D341Med (cell line): Measurements from ENCODE around the gene CYP27C1.
"Not testable (repeated sequence)": the region's sequence is repeated elsewhere in the genome, so short reads cannot be mapped to it uniquely, and the experiment has no call there.

Experiments used
- DNase-seq: peaks from one replicate; pipeline ENCODE4 v3.0.0; 2012; ENCODE audit warnings: low spot score

Gene CYP27C1

DNA sequence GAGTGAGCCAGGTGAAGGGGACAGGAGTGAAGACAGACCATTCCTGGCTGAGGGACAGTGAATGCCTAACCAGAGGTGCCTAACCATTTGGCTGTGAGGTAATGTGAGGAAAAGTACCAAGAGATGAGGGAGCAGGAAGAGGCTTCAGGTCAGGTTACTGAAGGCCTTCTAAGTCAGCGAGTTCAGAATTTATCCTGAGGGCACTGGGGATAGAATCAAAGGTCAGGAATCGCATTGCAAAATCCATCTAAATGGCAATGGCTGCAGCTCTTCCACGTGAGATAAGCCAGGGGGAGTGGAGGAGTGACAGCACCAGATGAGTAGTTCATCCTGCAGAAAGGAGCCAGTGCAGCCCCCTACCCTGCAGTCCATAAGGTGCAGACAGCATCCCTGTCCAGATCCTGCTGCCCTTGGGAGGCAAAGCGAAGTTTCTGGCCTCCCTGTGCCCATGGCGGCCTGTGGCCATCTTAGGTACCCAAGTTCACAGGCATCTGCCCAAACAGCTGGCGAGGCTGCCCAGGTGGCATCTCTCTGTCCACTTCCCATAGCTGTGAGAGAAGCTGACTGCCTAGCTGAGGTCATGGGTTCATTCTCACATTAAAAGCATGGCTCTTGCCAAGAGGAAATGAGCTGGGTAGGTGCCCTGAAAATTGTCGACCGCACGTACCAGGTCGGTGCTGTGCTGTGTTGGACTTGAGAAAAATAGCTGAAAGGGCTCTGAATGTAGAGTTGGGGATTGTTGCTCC, 49.5 kb downstream of the CYP27C1 start:
- DNase-seq = no peak

DNA sequence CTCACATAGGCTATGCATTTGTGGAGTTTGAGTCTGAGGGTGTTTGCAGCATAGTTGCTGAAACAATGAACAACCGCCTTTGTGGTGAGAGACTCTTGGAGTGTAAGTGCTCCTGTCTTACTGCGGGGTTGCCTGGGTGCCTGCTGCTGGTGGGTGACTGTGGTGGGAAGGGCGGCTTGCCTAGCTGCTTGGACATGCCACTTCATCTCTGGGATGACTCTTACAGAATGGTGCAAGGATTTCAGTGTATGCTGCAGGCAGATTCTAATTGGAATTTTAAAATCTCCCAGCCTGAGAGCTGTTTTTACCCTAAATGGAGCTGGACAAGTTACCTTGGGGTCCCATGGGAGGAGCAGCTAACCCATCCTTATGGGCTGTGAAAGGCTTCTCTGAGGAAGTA, 50.1 kb downstream of the CYP27C1 start:
- no peak for DNase-seq

DNA sequence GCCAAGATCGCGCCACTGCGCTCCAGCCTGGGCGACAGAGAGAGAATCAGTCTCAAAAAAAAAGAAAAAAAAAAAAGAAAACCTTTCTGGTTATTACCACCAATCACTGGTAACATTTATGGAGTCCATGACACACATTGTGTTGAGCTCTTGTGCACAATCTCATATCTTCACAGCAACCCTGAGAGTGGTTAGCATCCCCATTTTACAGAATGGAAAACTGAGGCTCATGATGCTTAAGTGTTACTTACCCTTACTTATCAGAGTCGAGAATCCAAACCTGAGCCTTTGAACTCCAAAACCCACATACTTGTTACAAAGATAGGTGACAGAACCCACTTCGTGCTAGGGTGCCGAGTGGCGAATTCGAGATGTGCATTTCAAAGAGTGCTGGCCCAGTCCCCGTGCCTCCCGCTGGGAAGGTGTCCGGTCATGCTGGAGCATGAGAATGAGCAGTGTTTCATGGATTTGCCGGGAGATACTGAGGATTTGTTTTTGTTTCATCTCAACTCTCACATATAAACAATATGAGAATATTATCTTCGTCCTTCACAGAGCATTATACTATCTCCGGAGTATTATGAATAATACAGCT, 50.9 kb downstream of the CYP27C1 start:
- DNase-seq = no peak

DNA sequence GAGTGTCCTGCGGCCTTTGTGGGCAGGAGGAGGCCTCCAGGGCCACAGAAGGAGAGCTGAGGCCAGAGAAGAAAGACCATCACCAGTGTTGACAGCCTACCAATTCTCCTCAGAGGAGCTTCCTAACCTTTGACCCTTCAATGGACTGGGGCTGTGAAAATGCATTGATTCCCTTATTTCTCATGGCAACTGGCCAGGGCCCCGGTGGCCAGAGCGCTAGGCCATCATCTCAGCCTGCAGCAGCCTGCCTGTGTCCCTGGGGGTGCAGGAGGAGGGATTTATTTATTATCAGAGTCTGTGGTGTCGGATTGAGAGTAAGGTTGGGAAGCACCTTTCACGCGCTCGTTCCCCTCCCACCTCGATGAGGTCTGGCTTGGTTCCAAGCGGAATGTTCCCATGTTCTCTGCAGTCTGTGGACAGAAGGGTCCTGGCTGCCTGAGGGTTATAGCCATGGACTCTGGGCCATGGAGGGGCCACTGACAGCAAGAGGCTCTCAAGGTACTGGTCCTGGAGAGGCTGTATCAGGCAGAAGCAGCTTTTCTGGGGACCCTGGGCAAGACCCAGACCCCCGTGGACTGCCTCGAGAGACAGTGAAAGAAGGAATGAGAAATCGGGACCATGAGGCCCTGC, 53.8 kb downstream of the CYP27C1 start:
- DNase-seq = no peak

DNA sequence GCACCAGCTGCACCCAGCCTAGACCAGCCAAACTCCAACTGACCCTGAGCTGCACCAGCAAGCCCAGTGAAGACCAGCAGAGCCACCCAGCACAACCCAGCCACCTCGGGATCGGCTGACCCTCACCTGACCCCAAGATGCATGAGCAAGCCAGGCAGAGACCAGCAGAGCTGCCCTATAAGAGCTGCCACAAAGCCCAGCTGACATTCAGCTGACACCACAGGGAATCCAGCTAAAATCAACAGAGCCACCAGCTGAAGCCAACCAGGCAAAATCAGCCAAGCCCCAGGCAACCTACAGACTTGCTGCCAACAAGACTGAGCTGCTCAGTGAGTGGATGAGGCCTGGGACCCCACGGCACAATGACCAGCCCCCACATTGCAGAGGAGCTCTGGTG, 54.6 kb downstream of the CYP27C1 start:
- no peak for DNase-seq

DNA sequence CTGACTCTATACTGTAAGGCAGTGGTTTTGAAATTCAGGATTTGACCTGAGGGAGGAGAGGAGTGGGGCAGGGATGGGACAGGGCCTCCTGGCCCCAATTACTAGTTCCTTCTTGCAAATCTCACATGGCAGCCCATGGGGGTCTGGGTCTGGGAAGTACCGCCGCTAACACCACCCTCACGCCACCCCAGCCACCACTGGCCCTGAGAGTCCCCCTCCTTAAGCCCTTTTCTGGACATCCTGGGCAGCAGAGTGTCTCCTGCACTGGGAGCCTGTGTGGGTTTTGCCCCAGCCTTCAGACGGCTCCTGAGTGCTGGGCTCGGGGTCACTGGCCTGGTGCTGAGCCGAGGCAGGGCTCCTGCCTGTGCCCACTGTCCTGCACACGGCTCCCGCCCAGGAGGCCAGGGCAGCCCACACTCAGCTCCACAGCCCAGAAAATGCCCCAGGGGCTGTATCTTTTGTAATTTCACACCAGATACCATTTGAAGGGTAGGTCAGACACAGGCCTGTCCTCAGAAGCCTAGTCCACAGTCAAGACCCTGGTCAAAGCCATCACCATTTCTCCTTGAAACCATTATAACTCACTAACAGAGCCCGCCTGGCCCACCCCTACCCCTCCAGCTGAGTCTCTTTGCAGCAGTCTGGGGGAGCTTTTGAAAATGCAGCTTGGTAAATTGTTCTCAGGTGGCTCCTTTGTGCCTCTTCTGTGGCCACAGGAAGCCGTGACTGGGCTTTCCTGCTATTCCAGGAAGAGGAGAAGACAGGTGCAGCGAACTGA, 55.1 kb downstream of the CYP27C1 start:
- no peak for DNase-seq

DNA sequence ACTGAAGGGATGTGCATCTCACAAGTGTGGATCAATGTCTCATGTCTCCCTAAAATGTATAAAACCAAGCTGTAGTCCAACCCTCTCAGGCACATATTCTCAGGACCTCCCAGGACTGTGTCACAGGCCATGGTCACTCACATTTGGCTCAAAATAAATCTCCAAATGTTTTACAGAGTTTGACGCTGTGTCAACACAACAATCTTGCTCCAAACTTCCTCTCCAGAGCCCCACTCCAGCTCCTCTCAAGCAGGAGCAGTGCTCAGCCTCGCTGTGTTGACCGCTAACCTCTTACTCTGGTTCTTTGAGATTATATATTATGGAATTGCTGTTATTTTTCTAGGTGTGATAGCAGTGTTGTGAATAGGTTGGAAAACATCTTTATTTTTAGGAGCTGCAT, 56.2 kb downstream of the CYP27C1 start:
- DNase-seq = no peak

DNA sequence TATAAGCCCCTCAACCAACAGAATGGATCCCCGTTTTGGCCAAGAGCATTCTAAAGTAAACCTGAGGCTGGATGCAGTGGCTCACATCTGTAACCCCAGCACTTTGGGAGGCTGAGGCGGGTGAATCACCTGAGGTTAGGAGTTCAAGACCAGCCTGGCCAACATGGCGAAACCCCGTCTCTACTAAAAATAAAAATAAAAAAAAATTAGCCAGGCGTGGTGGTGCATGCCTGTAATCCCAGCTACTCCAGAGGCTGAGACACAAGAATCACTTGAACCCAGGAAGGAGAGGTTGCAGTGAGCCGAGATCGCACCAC, 57.1 kb downstream of the CYP27C1 start:
- DNase-seq = not testable (repeated sequence)

DNA sequence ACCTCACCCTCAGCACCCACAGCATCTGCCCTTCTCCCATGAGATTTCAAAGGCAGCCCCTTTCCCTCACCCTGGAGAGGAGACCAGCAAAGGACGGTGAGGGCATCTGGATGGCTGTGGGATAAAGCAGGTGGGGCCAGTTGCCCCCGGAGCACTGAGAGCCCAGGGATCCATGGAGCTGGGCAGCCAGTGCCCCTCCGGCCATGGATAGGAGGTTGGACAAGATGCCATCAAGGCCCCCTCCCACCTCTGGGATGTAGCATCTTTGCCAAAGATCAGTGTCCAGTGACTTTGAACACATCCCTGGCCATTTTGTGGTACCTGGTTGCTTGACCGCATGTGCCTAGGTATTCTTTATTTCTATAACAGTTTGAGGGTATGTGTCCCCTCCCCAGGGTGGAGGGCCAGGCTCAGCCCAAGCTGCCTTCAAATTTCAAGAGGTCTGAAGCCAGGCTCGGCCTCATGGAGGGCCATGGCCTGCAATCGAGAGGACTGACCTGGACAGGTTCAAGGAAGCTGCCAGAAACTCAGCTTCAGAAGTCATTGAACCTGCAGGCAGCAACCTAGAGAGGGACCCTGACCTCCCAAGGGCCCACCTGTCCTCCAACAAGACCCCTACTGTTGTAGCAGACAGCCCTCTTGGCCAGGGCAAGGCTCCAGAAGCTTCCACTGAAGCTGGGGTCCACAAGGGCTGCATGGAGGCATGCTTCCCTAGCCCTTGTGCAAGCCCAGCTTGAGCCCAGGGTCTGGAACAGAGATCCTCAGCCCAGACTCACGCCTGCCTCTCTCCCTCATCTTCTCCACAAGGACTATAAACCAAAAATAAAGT, 57.6 kb downstream of the CYP27C1 start:
- DNase-seq = no peak

DNA sequence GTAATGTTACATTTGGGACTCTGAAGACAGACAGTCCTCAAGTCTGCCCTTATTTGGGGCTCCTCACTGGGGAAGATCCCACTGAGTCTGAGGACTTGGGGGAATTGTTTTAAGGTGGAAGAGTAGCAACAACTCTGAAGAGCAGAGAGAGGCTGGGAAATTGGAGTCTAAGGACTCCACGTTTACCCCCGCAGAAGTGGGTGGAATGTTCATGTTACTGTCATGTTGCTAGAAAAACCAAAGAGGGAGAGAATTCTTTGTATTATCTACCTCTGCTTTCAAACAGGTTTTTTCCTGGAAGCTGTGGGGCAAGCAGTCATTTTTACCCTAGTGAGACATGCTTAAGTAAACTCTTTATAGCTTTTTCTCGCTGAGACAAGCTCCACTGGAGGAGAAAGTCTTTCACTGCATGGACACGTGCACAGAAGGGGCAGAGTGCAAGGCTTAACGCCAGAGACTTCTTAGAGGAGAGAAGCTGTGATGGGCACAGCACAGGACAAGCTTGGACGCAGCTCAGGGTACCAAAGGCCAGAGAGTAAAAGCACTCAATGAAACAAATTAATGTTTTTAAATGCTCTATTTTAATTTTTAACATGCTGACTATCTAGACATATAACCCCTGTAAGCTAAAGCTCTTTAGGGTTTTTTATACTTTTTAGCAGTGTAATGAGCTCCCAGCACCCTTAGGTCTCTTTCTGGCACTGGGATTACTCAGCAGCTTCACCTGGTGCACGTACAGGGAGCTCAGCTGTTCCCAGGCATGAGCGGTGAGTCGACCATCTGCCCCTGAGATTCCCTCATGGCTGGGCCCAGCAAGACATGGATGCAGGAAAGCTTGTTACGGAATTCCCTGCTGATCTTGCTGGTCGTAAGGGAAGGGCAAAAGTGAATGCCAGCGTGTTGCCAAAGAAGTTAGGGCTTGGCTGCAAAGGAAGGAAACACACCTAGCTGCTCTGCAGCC, 58.6 kb downstream of the CYP27C1 start:
- no peak for DNase-seq

DNA sequence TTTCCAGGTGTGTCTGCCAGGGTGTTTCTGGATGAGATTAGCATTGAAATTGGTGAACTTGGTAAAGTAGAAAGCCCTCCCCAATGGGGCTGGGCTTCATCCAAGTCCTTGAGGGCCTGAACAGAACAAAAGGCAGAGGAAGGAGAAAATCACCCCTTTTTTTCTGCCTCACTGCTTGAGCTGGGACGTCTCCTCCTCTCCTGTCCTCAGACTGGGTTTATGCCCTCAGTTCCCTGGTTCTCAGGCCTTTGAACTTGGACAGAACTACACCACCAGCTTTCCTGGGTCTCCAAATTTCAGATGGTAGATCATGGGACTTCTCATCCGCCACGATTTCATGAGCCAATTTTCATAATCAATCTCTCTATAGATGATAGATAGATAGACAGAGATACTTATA, 59.4 kb downstream of the CYP27C1 start:
- no peak for DNase-seq

DNA sequence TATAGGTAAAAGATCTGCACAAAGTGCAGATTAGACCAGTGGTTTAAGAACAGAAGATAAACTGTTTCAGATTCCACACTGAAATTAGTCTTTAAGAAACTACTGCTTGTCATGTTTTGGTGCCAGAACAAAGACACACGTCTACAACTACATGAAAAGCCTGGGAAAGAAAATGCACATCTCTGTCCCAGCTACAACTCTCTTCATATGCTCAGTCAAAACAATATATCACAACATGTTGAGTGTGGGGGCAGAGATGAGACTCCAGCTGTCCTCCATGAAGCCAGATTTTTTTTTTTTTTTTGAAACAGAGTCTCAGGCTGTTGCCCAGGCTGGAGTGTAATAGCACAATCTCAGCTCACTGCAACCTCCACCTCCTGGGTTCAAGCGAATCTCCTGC, 60.6 kb downstream of the CYP27C1 start:
- no peak for DNase-seq

DNA sequence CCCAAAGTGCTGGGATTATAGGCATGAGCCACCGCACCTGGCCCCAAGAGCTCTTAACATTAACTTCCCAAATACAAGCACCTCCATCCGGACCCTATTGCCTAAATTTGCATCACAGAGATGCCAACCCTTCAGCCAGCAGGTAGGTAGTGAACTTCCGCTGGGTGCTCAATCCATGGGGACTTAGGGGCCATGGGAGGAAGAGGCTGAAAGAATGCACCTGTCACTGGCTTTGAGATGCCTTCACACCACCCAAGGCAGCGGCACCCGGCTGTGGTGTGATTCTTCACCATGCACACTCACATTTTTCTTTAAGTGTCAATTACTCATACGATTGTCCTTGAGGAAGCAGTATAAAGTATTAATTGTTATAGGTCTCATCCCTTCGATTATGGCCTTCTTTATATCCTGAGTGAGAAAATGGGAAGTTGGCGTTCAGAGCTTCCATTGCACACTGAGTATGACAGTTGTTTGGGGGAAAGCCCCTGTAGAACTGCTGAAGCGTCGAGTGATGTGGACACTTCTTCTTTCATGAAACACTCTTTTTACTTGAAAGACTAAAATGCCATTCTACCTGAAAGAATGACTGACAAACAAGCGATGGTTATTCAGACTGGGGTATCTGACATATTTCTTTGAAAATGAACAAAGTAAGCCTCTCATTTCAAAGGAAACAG, 61.3 kb downstream of the CYP27C1 start:
- no peak for DNase-seq

DNA sequence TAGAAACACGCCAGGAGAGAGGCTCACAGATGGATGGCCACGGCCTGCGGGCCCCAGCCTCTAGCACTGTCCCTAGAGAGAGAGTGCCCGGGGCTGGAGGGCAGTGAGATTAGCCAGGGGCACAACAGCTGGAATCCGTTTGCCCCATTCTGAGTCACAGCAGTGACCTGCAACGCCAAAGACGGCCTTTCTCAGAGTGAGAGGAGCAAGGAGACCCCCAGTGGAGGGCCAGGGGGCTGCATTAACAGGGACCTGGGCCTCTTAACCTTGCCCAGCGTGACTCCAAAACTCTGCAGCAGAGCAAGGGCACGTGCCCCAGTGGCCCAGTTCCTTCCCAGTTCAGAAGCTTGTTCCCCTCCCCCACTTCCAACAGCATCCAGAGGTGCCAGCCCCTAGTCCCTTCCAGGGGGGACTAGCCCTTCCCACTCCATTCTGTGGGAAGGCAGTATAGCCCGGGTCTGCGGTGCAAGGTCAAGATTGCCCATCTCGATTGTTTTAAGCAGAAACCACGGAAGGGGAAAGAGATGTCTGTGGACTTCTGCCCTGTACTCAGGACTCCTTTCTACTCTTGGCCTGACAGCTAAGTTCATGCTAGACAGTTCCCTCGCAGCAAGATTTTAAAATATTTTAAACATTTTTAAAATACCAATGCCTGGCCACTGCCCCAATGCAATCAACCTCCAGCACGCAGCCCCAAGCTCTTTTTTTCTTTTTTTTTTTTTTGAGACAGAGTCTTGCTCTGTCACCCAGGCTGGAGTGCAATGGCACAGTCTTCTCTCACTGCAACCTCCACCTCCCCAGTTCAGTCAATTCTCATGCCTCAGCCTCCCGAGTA, 62.2 kb downstream of the CYP27C1 start:
- DNase-seq = no peak

DNA sequence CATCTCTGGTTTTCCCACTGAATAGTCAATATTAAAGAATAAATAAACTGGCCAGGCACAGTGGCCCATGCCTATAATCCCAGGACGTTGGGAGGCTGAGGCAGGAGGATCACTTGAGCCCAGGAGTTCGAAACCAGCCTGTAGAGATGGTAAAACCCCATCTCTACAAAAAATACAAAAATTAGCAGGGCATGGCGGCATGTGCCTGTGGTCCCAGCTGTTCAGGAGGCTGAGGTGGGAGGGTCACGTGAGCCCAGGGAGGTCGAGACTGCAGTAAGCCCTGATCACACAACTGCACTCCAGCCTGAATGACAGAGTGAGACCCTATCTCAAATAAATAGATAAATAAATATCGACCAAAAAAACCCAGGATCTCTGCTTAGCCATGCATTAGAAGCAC, 63.0 kb downstream of the CYP27C1 start:
- DNase-seq = no peak

DNA sequence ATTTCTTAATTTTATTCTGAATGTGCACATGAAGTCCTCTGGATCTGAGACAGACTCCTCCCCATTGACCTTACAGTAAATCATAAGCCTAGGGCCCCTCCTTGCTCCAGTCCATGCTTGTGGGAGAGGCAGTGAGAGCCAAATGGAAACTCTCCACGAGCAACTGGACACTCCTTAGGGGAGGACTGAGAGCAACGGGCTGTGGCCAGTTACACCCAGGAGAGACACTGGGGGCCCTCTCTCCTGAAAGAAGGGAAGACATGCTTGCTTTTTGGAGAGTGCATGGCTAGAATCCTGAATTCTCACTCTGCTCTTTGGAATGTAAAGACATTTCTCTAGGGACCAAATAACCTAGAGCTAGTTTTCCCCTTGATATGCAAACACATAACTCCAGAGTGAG, 64.2 kb downstream of the CYP27C1 start:
- no peak for DNase-seq

DNA sequence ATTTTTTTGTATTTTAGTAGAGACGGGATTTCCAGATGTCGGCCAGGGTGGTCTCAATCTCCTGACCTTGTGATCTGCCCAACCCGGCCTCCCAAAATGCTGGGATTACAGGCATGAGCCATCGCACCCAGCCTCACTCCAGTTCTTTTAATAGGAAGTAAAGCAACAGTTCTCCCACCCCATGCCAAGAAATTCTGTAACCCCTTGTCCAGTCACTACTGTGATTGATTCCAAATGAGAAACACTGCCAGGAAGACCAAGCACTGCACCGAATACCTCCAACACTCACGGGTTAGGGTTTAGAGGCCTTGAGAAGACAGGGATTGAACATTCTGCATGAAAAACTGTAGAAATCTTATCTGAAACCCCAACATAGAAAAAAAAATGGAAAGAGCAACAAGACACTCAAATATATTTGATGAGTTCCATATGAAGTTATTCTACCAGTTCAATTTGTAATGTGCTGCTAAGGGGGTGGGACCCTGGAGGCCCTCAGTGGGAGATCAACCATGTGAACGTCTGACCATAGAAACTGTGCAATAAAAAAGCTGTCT, 65.0 kb downstream of the CYP27C1 start:
- no peak for DNase-seq

DNA sequence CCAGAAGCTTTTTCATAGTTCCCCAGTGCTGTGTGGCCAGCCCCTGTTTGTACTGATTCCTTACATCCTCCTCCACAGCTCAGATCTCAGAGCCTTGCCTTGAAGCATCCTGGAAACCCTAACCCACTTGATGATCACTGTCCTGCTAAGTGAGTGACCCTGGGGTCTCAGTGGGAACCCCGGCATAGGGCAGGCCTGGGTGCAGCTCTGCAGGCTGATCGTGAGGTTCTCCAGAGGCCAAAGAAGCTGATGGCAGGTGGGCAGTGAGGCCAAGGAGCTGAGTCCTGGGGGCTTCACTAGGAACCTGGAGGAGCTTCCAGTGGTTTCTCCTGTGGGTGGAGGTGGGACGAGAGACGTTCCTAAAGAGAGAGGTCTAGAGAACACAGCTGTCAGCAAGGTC, 65.7 kb downstream of the CYP27C1 start:
- no peak for DNase-seq

DNA sequence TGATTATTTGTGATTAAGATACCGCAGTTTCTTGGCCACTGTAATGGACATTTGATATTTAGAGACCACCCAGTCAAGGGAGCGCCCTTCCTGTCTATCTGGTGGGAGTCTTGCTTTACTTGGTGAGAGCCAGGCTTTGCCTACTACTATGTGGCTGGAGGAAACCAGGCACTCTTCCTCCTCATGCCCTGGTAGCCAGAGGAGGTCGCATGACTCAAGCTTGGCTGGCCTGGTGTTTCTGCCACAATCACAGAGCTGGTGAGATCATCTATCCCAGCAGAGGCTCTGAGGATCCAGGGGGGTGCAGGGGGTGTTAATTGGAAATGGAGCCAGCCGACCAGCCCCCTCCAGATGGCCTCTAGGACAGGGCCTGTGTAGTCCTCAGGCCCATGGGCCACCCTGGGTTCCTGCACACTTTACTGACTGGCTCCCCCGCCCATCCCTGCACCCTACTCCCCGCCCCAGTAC, 66.4 kb downstream of the CYP27C1 start:
- no peak for DNase-seq
